Subcutaneous adipose tissue (tissue), 4 donors: Measurements from ENCODE around the gene DGKB. TPM values are rescaled to one million over a fixed set of nuclear protein-coding genes. Genes with fewer than 3 reads are reported as not detected.

Experiments
- total RNA-seq, 4 donors: library from RNA; depleted of rRNA; stranded (reverse); fragments of >200 nt; gene quantifications; one replicate each; pipeline ENCODE4 v1.1.0, GENCODE V29; 2016
- TF ChIP-seq, protein P1 (sequence below): fragments of 450-650 bp; IDR thresholded peaks from one replicate; pipeline ENCODE4 v1.5.1; 2016; ENCODE audit warnings: low read depth, mild to moderate bottlenecking, control low read depth, antibody characterized with exemption, moderate library complexity

DGKB gene
- total RNA-seq, 4 donors from 2014 or later = 0.17 TPM; not detected in 3

DNA sequence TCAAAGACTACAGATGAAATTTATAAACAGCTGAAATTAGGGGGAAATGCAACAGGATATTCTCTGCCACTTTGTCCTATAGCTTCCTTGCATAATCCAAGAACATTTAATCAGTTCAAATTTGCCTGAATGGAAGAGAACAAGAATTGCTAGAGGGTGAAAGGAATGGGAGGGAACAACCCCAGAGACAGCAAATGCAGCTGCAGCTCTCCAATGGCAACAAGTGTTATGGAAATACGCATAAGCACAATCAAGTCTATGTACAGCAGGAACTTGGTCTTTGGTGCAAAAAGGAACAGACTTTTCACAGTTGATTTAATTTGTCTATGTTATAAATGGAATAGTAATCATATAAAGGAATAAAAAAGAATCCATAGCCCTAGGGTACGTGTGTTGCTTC lies 644.1 kb downstream of the DGKB start:
- TF ChIP-seq, protein P1, sequence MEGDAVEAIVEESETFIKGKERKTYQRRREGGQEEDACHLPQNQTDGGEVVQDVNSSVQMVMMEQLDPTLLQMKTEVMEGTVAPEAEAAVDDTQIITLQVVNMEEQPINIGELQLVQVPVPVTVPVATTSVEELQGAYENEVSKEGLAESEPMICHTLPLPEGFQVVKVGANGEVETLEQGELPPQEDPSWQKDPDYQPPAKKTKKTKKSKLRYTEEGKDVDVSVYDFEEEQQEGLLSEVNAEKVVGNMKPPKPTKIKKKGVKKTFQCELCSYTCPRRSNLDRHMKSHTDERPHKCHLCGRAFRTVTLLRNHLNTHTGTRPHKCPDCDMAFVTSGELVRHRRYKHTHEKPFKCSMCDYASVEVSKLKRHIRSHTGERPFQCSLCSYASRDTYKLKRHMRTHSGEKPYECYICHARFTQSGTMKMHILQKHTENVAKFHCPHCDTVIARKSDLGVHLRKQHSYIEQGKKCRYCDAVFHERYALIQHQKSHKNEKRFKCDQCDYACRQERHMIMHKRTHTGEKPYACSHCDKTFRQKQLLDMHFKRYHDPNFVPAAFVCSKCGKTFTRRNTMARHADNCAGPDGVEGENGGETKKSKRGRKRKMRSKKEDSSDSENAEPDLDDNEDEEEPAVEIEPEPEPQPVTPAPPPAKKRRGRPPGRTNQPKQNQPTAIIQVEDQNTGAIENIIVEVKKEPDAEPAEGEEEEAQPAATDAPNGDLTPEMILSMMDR = no peak

DNA sequence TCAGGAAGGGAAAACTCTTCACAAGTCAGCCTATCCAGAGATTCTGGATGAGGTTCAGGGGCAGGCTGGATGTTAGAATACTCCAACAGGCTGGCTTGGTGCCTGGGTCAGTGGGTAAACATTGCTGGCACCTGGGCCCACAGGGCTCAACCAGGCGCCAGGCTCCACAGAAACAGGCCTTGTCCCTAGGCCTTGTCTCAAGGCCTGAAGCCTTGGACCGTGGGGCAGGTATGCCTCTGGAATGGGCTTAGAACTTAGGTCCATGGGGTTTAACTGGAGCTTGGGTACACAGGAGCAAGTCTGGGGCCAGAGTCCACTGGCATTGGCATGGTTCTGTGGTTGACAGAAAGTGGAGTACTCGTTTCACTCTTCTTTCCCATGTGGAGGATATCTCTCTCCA lies 650.1 kb downstream of the DGKB start:
- TF ChIP-seq, protein P1 = no peak

DNA sequence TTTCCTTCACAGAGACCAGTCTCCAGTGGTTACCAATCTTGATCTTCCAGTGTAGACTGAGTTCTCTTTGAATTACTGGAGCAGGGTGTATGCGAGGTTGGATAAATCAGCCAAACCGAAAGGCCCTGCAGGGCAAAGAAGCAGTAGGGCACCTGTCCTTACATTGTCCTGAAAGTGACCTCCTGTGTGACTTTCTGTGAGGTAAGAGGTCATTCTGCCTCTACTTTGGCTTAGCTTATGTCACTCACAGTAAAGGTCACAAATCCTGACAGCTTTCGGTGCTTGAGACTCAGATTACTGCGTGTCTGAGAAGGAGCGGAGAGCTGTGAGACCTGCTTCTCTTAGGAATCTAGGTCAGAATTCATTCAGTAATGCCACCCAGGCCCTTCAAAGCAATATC lies 660.4 kb downstream of the DGKB start:
- TF ChIP-seq, protein P1 = no peak

DNA sequence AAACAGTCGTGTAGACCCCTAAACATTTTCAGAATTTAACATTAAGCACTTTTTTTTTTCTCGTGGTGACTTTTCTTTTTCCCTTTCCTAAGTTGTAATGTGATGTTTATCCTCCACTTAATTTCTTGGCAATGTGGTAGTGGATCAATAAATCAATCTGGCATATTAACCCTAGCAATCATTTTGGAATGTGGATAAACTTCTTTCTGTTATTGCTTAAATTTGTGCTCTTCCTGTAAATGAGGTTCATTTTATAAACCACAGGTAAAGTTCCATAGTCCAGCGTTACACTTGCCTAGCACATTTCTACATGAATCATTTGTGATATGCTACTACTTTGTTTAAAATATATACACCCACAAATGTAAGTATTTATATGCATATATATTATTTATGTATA lies 665.7 kb downstream of the DGKB start:
- TF ChIP-seq, protein P1 = no peak

DNA sequence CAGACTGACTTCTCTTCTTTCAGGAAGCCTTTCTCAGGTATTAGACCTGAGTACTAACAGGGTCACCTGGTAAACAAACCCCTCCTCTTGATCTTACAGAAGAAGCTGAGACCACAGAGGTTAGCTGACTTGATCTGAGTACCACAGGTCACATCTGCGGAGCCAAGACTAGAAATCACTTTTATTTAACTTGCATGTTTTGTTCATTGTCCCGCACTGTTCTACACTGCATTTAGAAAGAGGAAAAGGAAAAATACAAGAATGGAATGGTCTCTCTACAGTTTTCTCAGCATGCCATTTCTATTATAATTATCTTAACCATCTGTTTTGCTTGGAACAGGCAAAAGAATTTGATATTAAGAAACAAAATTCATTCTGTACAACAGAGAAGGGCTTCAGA lies 667.5 kb downstream of the DGKB start:
- TF ChIP-seq, protein P1 = no peak

DNA sequence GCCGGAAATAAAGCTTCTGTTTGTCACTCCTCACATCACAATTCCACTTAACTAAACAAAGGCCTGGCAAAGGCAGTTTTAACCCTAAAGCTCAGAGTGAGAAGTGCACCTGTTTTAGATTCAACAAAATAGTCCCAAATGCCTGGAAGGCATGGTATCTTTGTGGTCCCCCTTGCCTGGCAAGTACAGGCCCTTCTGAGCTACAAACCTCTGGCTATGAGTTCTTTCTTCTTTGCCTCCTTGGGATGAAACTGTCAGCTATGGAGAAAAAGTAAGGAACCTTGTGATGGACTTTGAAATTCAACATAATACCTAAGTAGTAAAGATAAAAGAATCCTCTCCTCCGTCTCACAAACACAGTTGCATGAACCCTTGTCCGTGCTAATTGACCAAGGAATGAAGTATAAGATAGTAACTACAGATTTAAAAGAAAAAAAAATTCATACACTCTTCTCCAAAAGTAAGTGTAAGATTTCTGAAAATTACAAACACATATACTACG lies 668.6 kb downstream of the DGKB start:
- TF ChIP-seq, protein P1 = no peak

DNA sequence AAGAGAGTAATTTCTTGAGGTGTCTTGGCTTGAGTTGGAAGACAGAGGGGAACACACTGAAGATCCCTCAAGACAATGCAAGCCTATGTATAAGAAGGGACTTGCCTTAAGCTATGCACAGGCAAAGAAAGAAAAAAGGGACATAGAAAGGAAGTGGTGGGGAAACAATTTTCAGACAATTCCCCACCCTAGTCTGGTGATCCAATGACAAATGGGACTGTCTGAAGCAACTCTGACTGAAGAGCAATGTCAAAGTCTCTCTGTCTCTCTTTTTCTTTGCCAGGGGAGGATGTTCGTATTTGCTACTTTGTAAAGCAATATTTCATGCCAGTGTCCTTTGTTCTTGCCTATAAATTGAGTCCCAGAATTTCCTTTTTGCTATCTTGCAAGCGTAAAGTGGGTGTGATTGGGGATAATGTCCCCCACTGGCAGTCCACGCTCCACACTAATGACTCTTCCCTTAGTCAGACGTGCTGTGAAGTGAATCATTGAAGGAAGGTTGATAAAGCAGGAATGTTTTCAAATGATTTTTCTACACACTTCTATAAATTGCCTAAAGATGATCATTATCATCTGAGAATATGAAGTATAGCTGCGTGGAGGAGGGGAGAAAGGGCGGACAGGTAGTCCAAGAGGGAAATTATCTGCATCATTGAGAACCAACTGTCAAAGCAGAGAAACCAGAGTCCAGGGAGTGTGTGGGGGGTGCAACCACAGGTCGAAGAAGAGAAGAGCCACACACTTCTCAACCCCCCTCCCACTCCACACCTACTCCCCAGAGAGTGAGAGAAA lies 669.3 kb downstream of the DGKB start:
- TF ChIP-seq, protein P1 = no peak
